Bronchial epithelial cell (primary cell): ENCODE results near the gene GNAL. TPM values are rescaled to one million over a fixed set of nuclear protein-coding genes. Genes with fewer than 3 reads are reported as not detected.
"Not testable (repeated sequence)": the region's sequence is repeated elsewhere in the genome, so short reads cannot be mapped to it uniquely, and the experiment has no call there.

ENCODE experiments used
- DNase-seq: peaks from one replicate; pipeline ENCODE4 v3.0.0-alpha.2; 2010; ENCODE audit warnings: low read depth
- FAIRE-seq: peaks from 2 replicates; lab custom pipeline; 2011; peaks lifted over from hg19 to GRCh38; lab: Jason Lieb, UNC
- H3K27me3 ChIP-seq: 2 replicates; pipeline ENCODE4 v1.5.1; 2011; ENCODE audit warnings: low read length; ENCODE audit not compliant: control insufficient read depth, insufficient read depth
- H3K36me3 ChIP-seq: 2 replicates; pipeline ENCODE4 v1.5.1; 2011; ENCODE audit warnings: low read length; ENCODE audit not compliant: control insufficient read depth, insufficient read depth
- H3K4me3 ChIP-seq: 2 replicates; pipeline ENCODE4 v1.5.1; 2011; ENCODE audit warnings: mild to moderate bottlenecking, low read depth, low read length, control low read depth
- CTCF ChIP-seq: IDR thresholded peaks from 2 replicates; pipeline ENCODE4 v1.5.1; 2011; ENCODE audit warnings: mild to moderate bottlenecking, moderate library complexity, low read length, control low read depth, inconsistent platforms; ENCODE audit not compliant: insufficient read depth, severe bottlenecking
- total RNA-seq: library from RNA; depleted of rRNA; stranded (reverse); fragments of >200 nt; gene quantifications from 2 replicates; pipeline ENCODE4 v1.2.1, GENCODE V29; 2014

The GNAL gene
- total RNA-seq, 1 donor from 2014 or later, result 10.8 TPM

- Histone ChIP-seq H3K4me3 (no peak overlapping the region), H3K27me3 (no peaks in the 10 kb centered on the region), H3K36me3 (peaks cover 8% of the 10 kb centered on the region)
- FAIRE-seq (no peak), DNase-seq (no peak)
- no peak for TF ChIP-seq CTCF
Measured at GRCh38 chr18:11888726-11889125, 199.7 kb downstream of the GNAL start.

- DNase-seq (no peak), FAIRE-seq (no peak)
- Histone ChIP-seq H3K4me3 (no peak overlapping the region), H3K27me3 (no peaks in the 10 kb centered on the region), H3K36me3 (peaks cover 8% of the 10 kb centered on the region)
- no peak for TF ChIP-seq CTCF
Measured at GRCh38 chr18:11889284-11889683, 200.2 kb downstream of the GNAL start.

- DNase-seq (no peak), FAIRE-seq (no peak)
- H3K27me3 ChIP-seq, result no peaks in the 10 kb centered on the region
- peaks cover 5% of the 10 kb centered on the region for H3K36me3 ChIP-seq
- TF ChIP-seq CTCF, result no peak
- no peak overlapping the region for H3K4me3 ChIP-seq
Measured at GRCh38 chr18:11891737-11892136, 202.7 kb downstream of the GNAL start.

- not testable (repeated sequence) for H3K4me3 ChIP-seq, H3K36me3 ChIP-seq, FAIRE-seq, H3K27me3 ChIP-seq, DNase-seq
Measured at GRCh38 chr18:11892438-11892837, 203.4 kb downstream of the GNAL start.

GRCh38 chr18:11897781-11898180, 208.7 kb downstream of the GNAL start:
- TF ChIP-seq CTCF, result no peak
- Histone ChIP-seq H3K27me3 (no peaks in the 10 kb centered on the region), H3K36me3 (peaks cover 5% of the 10 kb centered on the region), H3K4me3 (no peak overlapping the region)
- FAIRE-seq (no peak), DNase-seq (no peak)

GRCh38 chr18:11899063-11899462, 210.0 kb downstream of the GNAL start:
- no peak for FAIRE-seq
- Histone ChIP-seq H3K36me3 (peaks cover 5% of the 10 kb centered on the region), H3K27me3 (no peaks in the 10 kb centered on the region), H3K4me3 (no peak overlapping the region)
- no peak for TF ChIP-seq CTCF
- no peak for DNase-seq
